ENCODE results near the gene TPMT.
"Not testable (repeated sequence)": the region's sequence is repeated elsewhere in the genome, so short reads cannot be mapped to it uniquely, and the experiment has no call there.

Gene TPMT

DNA sequence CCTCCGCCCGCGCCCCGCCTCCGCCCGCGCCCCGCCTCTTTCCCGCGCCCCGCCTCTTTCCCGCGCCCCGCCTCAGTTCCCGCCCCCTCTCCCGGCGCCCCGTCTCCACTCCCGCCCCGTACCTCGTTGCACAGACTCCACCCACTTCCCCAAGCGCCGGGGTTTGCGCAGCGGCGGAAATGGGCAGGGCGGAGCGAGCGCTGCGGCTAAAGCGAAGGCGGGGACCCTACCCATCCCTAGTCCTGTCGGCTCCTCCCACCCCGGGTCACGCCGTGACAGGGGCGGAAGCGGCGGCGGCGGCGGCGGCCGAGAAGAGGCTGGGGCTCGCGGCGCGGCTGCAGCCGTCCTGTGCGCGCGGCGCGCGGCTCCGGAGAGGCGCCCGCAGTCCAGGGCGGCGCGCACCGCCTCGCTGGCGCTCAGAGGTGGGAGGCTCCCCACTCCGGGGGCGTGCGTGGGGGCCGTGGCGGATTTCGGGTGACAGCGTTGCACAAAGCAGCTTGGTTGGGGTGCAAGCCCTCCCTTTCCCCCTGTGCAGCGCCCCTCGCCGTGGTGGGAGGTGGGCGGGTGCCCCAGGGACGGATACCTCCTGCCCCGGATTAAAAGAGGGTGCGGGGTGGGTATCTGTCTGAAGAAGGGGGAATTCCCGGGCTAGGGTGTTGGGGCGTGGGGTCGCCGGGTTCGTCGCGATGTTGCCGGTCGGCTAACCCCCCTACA is 430 bp upstream of the TPMT start, which contains the start of gene KDM1B:
Gene KDM1B, plus strand, starts transcription at position 273 of the 714 bp plus-strand sequence. CDS start 4,474 bp downstream, outside the sequence.
- DNase-seq, result peak; percentile 85

DNA sequence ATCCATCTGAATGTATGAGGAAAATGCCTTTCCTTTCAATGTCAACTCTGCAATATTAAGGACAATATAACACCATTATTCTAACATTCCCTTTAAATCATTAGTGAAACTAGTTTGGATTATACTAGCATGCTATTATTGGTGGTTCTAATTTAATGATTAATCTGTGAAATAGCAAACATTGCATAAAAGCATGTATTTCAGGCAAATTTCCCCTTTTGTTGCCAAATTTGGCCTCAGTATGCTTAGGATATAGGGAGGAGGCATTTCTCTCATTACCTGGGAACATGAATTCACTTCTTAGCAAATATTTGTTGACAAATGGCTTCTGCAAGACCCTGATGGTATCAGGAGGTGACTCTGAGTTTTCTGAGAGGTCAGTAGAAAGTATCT is 1.6 kb downstream of the TPMT start:
- DNase-seq, result no peak

DNA sequence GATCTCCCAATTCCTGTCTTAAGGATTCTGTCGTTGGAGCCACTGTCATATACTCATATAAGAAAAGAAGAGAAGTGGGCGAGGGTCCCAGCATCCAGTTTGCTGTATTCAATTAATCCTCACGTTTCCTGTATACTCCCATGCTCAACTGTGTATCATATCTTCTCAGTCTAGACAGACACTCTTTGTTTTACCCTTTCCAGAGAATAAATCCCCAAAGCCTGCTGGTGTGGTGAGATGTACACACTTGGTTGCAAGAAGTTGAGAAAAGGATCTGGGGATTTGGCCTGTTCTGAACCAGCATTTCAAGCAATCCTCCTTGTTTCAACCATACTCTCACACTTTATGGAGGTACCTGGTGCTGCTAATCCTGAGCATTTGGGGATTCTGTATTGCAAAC is 3.1 kb downstream of the TPMT start:
- no peak for DNase-seq

DNA sequence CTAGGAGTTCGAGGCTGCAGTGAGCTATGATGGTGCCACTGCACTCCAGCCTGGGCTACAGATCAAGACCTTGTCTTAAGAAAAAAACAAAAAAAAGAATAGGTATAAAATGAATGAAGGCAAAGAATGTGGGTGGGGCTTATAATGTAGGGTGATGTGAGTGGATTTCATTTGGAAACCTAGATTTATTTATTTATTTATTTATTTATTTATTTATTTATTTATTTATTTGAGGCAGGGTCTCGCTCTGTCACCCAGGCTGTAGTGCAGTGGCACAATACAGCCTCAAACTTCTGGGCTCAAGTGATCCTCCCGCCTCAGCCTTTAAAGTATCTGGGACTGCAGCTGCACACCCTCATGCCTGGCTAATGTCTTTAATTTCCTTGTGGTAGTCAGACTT is 3.5 kb downstream of the TPMT start:
- not testable (repeated sequence) for DNase-seq

DNA sequence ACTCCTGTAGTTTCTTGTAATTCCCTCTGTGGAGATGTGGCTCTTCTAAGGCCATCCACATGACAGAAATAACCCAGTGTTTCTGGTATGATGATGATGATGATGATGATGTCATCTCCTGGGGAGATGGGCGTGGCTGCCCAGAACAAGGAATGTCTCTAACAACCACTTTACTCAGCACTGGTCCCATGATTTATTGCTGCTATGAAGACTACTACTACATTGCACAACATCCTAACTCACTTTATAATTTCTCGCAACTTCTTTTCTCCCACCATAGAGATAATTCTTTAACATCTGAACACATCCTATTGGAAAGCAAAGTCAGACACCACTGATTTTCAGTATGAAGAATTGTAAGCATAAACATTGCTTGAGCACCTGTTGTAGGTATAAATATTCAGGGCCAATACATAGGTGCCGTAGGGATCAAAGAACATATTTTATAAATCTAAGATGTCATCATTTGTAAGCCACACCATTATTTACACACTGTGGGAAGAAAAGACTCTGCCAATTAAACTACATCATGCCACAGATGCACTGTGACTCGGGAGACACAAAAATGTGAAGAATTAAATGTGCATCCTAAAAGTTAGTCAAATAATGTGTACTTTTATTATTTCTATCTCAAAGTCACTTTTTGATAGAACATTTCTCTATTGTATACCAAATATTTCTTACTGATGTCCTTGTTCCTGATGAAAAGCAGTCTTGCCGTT is 6.4 kb downstream of the TPMT start:
- no peak for DNase-seq

DNA sequence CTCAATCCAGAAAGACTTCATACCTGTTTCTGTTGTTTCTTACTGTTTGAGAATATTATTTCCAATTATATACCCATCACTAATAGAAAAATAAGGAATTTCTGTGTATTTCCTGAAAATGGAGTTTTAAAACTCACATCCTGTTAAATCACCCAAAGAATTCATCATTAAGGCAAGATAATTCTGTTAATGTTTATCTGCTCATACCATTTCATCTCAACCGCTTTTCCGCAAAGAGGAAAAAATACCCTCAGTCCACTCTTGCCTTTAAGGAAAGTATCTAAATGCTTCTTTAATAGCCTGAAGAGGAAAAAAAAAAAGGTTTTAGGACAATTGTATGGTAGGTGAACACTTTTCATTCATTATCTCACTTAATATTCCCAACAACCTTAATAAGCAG is 7.3 kb downstream of the TPMT start:
- no peak for DNase-seq

- no peak for DNase-seq
Measured at GRCh38 chr6:18147160-18147559, 7.7 kb downstream of the TPMT start.

DNA sequence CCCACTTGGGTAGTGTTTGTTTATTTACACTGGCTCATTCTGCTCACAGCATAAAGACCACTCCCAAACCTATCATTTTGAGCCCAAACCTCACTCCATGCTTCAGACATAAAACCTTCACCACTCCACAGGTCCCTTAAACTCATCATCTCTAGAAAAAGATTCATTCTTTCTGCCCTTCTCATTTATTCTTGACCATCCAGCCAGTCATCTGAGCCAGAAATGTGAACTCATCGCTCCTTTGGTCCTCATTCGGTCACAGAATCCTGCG is 12.4 kb downstream of the TPMT start:
- no peak for DNase-seq

- DNase-seq, result peak; percentile 72
Measured at GRCh38 chr6:18141805-18142590, 12.9 kb downstream of the TPMT start.

DNA sequence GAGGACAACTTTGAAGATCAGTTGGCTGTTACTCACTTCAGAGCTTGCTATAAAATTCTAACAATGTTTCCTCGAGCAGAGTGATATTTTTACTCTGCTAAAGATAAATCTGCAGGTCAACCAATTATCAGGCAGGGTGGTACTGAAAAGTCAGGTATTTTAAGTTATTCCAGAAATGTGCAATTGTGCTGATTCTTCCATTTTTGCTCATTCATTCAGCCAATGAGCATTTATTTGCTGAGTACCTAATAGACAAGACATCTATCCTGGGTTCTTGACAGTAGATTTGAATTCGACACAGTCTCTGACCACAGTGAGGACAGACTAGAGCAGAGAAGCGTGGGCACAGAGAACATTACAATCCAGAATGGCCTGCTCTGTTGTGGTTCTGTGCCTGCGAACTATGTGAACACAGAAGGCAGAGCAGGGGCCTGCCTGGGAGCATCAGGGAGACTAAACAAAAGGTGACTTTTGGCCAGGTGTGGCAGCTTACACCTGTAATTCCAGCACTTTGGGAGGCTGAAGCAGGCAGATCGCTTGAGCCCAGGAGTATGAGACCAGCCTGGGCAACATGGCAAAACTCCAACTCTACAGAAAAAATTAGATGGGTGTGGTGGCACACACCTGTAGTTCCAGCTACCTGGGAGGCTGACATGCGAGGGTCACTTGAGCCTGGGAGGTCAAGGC is 14.8 kb downstream of the TPMT start:
- DNase-seq, result no peak

GRCh38 chr6:18138906-18139305 is 16.0 kb downstream of the TPMT start:
- DNase-seq, result no peak

DNA sequence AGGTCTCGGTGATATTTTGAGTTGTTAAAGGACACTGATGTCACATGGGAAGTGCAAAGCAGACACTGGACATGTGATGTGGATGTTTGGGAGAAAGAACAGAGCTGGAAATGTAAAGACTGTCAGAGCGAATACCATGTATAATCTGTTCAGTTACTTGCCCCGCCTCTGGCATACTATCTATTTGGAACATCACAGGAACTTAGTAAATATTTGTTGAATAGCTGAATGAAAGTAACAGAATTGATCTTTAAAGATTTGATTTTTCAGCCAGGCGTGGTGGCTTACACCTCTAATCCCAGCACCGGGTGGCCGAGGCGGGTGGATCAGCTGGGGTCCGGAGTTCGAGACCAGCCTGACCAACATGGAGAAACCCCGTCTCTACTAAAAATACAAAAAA is 18.6 kb downstream of the TPMT start:
- no peak for DNase-seq

- DNase-seq, result no peak
Measured at GRCh38 chr6:18135171-18135570, 19.7 kb downstream of the TPMT start.

DNA sequence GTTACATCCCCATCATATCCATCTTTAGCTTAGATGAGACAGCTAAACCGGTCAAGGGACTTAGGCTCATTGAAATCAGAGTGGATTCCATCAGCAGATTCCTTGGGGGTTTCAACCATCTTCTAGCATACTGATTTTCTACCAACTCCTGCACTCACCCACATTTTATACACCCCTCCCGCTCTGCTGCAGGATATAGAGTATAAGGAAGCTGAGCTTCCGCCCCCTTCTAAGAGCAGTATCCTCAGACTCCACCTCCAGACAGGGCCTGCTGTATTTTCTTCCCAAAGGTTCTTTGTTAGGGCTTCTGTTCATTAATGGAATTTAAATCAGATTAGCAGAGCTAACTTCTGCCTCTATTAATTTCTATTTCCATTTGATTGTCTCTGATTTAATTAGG is 22.5 kb downstream of the TPMT start:
- DNase-seq, result no peak

GRCh38 chr6:18126121-18126520 is 28.8 kb downstream of the TPMT start:
- DNase-seq, result no peak

GRCh38 chr6:18122128-18123093 is 32.5 kb downstream of the TPMT start, which contains the start of gene NHLRC1:
Gene NHLRC1, minus strand, starts transcription at chr6:18122677. Its CDS starts 71 bp downstream, at chr6:18122606.
- DNase-seq, result peak; percentile 67

DNA sequence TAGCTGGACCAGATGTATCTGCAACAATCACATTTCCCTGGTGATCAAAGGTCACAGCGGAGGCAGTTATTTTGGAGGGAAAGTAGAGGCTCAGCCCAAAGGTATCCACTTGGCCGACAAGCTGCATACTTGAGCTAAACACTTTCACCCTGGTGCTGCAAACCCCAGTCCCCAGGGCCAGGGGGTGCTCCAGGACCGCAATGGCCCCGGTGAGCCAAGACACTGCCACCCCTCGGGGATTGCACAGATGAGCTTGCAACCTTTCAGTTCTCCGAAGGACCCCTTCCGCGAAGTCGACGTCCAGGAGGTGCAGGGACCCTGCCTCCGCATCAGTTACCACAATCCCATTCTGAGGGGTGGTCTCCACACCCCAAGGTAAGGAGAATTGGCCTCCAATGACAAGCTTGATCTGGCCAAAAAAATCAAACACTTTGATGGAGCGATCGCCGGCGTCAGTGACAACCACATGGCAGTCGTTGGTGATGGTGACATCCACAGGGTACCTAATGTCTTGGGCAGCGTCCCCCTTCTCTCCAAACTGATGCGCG is 33.2 kb downstream of the TPMT start:
- DNase-seq, result no peak

GRCh38 chr6:18119236-18119635 is 35.6 kb downstream of the TPMT start:
- DNase-seq, result no peak

GRCh38 chr6:18118330-18118729 is 36.5 kb downstream of the TPMT start:
- DNase-seq, result peak; percentile 43

GRCh38 chr6:18117136-18117535 is 37.7 kb downstream of the TPMT start:
- no peak for DNase-seq

DNA sequence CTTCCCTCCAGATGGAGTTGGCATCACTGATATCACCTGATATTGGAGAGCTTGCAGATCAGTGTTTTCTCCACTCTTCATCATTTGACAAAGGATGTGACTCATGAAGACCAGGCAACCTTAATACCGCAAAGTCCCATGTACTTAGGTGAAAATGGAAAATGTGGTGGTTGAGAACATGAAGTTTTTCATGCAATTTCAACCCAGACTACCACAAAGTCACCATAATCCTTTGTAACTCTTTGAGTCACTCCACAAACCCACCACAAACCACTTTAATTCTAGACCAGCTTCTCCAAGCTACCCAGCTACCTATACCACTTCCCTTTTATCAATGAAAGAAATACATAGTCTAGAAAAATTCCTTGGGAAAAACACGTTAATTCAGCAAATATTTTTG is 39.5 kb downstream of the TPMT start:
- no peak for DNase-seq

- DNase-seq, result no peak
Measured at GRCh38 chr6:18110162-18110561, 44.7 kb downstream of the TPMT start.

Measured in NCI-H524 treated with DMSO at 0.1 percent for 48 hours (cell line).